Neuron (in vitro differentiated cells): ENCODE data around the gene LASP1NB.

Experiments
- H2AFZ ChIP-seq: one replicate; pipeline ENCODE4 v1.6.1; 2013; ENCODE audit warnings: low read depth, mild to moderate bottlenecking, inconsistent platforms, low read length, moderate library complexity
- H3K27me3 ChIP-seq: one replicate; pipeline ENCODE4 v1.6.1; 2013; ENCODE audit warnings: low read length; ENCODE audit not compliant: insufficient read depth
- H3K36me3 ChIP-seq: one replicate; pipeline ENCODE4 v1.6.1; 2013; ENCODE audit warnings: low read length; ENCODE audit not compliant: insufficient read depth
- H3K4me1 ChIP-seq: one replicate; pipeline ENCODE4 v1.6.1; 2013; ENCODE audit warnings: low read length; ENCODE audit not compliant: insufficient read depth
- H3K4me3 ChIP-seq: 2 replicates; pipeline ENCODE4 v1.5.1; 2013; ENCODE audit warnings: mild to moderate bottlenecking, low read length, moderate library complexity
- H3K9me3 ChIP-seq: one replicate; pipeline ENCODE4 v1.6.1; 2013; ENCODE audit warnings: low read length

Gene LASP1NB

DNA sequence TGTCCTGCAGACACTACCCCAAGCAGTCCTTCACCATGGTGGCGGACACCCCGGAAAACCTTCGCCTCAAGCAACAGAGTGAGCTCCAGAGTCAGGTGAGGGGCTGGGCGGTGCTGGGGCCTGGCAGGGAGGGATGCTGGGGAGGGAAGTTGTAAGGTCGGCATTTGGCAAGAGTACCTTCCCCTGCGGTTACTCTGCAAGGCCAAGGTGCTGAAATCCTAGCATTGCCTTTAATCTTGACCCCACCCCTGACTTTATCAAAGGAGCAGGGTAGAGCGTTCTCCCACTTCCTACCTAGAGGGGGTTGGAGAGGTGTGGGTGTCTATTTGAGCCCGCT is 35.0 kb upstream of the LASP1NB start:
- peaks cover 39% of the 10 kb centered on the region for H3K36me3 ChIP-seq
- H3K27me3 ChIP-seq, result no peaks in the 10 kb centered on the region
- H2AFZ ChIP-seq, result no peak overlapping the region
- H3K4me3 ChIP-seq, result no peak overlapping the region
- H3K9me3 ChIP-seq, result no peaks in the 10 kb centered on the region
- H3K4me1 ChIP-seq, result peaks cover 17% of the 10 kb centered on the region

DNA sequence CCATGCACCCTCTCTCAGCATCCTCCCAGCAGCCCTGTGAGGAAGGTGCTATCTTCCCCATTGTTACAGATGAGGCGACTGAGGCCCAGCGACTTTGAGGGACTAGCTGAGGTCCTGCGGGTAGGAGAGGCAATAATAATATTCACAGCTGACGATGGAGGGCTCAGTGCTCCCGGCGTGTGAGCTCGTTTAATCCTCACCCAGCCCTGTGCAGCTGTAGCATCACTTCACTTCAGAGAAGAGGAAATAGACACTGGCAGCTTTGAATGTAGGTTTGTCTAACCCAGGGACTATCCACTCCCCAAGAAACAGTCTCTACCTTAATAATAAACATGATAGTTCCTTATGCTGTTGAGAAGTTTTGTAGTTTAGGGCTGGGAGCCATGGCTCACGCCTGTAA is 34.0 kb upstream of the LASP1NB start:
- H2AFZ ChIP-seq, result no peak overlapping the region
- peaks cover 16% of the 10 kb centered on the region for H3K4me1 ChIP-seq
- H3K9me3 ChIP-seq, result no peaks in the 10 kb centered on the region
- H3K36me3 ChIP-seq, result peaks cover 39% of the 10 kb centered on the region
- no peaks in the 10 kb centered on the region for H3K27me3 ChIP-seq
- no peak overlapping the region for H3K4me3 ChIP-seq

DNA sequence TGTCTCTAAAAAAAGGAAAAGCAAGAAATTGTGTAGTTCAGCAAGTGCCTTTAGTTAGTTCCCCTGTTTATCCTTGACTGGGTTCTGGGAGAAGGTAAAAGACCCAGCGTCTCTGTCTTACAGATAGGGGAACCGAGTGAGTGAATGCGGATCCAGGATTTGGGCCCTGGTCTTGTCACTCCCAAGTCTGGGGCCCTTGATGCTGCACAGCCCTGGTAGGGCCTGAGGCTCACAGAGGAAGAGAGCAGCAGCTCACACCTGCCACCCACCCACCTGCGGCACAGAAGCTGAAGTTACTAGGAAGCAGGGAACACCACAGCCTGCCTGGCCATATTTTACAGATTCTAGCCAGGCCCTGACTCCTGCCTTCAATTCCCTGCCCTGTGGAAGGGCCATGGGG is 33.3 kb upstream of the LASP1NB start:
- peaks cover 11% of the 10 kb centered on the region for H3K4me1 ChIP-seq
- no peak overlapping the region for H3K4me3 ChIP-seq
- H3K9me3 ChIP-seq, result no peaks in the 10 kb centered on the region
- H2AFZ ChIP-seq, result no peak overlapping the region
- H3K36me3 ChIP-seq, result peaks cover 39% of the 10 kb centered on the region
- H3K27me3 ChIP-seq, result no peaks in the 10 kb centered on the region

DNA sequence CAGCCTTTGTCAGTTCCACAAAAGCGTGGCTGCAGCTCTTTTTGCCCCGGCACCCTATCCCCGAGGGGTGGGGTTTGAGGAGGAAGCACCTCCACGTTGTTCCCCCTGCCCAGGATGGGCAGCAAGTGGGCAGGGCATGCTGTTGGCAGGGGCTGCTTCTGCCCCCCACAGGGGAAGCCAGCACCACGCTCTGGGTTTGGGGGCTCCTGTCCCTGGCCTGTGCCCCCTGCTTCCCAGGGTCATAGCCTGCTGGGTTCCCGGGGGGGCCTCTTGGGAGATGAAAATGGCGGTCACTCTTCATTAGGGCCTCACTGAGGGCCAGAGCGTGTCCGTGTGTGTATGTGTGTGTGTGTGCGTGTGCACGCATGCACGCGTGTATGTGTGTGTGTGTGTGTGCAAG is 32.8 kb upstream of the LASP1NB start:
- Histone ChIP-seq H3K4me3 (no peak overlapping the region), H3K4me1 (peaks cover 11% of the 10 kb centered on the region), H3K27me3 (no peaks in the 10 kb centered on the region), H3K9me3 (no peaks in the 10 kb centered on the region), H2AFZ (no peak overlapping the region), H3K36me3 (peaks cover 35% of the 10 kb centered on the region)

DNA sequence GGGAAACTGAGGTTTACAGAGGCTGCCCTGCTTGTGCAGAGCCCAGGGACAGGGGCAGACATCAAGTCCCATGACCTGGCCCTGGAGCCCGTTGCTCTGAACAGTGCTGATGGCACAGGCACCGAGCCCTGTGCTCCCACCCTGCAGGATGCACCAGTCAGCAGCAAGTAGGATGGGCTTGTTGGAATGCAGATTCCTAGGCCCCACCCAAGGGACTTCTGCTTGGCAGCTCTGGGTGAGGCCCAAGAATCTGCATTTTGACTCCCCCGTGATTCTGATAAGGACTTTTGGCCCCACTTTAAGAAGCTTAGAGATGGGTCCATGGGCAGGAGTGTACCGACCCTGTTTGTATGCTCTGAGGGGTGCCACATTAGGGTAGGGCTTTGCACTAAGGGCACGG is 32.3 kb upstream of the LASP1NB start:
- H3K4me1 ChIP-seq, result peaks cover 11% of the 10 kb centered on the region
- H3K36me3 ChIP-seq, result peaks cover 31% of the 10 kb centered on the region
- H3K4me3 ChIP-seq, result no peak overlapping the region

DNA sequence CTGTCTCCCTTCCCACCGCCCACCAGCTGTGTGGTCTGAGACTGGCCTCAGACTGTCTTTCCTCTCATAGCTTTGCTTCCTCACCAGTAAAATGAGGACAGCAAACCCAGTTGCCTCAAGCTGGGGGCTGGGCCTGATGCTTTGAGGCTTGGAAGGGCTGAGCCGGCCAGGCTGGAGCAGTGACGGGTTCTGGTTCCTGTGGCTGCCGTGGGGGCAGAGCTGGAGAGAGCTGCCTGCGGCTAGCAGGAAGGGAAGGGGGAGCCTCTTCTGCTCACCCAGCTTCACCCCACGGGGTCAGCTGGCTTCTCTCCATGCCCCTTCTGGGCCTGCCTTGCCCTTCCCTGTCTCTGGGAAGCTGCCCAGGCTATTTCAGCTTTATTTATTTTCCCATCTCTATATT is 31.8 kb upstream of the LASP1NB start:
- no peaks in the 10 kb centered on the region for H3K27me3 ChIP-seq
- no peak overlapping the region for H3K4me3 ChIP-seq
- no peaks in the 10 kb centered on the region for H3K9me3 ChIP-seq
- peaks cover 11% of the 10 kb centered on the region for H3K4me1 ChIP-seq
- H2AFZ ChIP-seq, result no peak overlapping the region
- H3K36me3 ChIP-seq, result peaks cover 35% of the 10 kb centered on the region

More for the DNA sequence above, 32.3 kb upstream of the LASP1NB start:
- Histone ChIP-seq H3K9me3 (no peaks in the 10 kb centered on the region), H3K27me3 (no peaks in the 10 kb centered on the region), H2AFZ (no peak overlapping the region)

DNA sequence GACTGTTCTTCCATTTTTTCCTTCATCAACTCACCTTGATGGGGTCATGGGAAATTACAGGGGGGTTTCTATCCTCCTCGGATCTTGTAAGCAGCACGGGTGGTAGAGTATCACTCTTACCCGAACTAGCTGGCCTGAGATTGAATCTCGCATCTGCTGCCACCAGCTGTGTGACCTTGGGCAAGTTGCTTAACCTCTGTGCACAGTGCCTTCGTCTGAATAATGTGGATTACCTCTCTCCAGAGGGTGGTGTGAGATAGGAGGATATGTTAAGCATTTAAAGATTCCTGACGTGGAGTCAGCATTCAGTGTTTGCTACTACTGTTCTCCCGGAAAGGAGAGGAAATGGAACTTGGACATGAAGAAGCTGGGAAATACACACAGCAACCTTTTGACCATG is 31.1 kb upstream of the LASP1NB start:
- H3K36me3 ChIP-seq, result peaks cover 42% of the 10 kb centered on the region
- H2AFZ ChIP-seq, result no peak overlapping the region
- H3K4me1 ChIP-seq, result peaks cover 11% of the 10 kb centered on the region
- H3K4me3 ChIP-seq, result no peak overlapping the region
- H3K27me3 ChIP-seq, result no peaks in the 10 kb centered on the region
- H3K9me3 ChIP-seq, result no peaks in the 10 kb centered on the region

DNA sequence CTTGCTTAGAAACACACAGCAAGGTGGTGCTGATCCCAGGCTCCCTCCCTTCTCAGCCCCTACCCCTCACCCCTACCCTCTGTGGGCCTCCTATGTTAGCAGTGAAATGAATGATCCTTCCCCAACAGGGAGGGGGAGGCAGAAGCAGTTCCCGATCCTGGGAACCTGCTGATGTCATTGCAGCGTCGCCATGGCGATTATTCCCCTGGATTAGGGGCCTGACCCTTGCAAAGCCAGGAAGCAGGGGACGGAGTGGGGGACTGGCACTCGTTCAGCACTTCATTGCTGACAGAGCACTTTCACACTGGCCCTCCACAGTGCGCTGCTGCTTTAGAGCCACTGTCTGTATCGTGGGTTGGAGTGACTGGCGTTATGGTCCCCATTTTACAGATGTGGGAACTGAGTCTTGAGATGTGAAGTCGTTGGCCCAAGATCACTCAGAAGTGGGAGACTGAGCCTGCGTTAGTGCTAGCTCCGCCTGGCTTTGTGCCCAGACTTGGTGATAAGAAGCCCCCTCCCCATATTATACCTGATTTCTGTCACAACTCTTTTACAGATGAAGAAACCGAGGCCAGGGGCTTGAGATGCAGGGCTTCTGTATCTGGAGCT is 29.0 kb upstream of the LASP1NB start:
- Histone ChIP-seq H3K9me3 (no peaks in the 10 kb centered on the region), H3K27me3 (no peaks in the 10 kb centered on the region), H3K4me1 (peaks cover 11% of the 10 kb centered on the region), H3K36me3 (peaks cover 31% of the 10 kb centered on the region), H2AFZ (no peak overlapping the region), H3K4me3 (no peak overlapping the region)

DNA sequence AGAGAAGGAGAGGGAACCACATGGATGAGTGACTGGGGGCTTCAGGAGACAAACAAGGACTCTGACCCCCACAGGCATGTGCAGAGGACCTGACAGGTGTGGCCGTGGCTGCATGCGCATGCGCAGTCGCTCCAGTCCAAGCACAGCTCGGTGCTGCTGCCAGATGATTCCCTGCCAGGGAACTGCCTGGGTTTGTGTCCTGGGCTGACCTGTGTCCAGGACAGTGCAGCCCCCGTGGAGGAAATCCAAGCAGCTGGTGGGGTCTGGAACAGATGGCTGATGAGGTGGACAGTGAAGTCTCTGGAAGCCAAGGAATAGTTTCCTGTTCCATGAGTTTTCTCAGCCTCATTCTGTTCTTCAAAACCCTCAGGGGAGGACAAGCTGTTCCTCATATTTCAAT is 28.2 kb upstream of the LASP1NB start:
- H3K9me3 ChIP-seq, result no peaks in the 10 kb centered on the region
- H2AFZ ChIP-seq, result no peak overlapping the region
- H3K27me3 ChIP-seq, result no peaks in the 10 kb centered on the region
- peaks cover 11% of the 10 kb centered on the region for H3K4me1 ChIP-seq
- H3K36me3 ChIP-seq, result peaks cover 27% of the 10 kb centered on the region
- no peak overlapping the region for H3K4me3 ChIP-seq

DNA sequence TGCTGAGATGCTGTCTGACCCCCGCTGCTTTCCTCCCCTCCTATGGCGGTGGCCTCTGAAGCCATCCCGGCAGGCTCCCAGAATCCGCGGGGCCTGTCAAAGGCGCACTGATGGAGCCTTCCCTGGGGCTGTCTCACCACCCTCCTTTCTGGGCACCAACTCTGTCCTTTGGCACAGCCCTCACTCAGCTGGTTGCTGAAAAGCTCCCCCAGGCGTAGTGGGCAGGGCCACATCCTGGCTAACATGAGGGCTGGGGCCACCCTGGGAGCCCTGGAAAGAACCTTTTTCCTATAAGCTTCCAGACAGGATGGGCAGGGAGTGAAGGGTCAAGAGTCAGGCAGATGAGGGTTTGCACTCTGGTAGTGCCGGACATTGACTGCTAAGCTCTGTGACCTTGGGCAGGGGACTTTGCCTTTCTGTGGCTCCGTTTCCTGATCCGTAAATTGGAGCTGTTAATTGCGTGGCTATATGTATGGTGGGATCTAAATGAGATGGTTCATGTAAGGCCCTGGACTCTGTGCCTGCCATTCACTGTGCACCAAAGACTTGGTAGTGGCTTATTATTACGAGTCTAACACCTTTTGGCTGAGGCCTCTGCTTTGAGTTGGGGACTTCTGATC is 27.6 kb upstream of the LASP1NB start:
- no peaks in the 10 kb centered on the region for H3K9me3 ChIP-seq
- H3K4me1 ChIP-seq, result peaks cover 11% of the 10 kb centered on the region
- no peak overlapping the region for H2AFZ ChIP-seq
- no peaks in the 10 kb centered on the region for H3K27me3 ChIP-seq
- peaks cover 21% of the 10 kb centered on the region for H3K36me3 ChIP-seq
- H3K4me3 ChIP-seq, result no peak overlapping the region

DNA sequence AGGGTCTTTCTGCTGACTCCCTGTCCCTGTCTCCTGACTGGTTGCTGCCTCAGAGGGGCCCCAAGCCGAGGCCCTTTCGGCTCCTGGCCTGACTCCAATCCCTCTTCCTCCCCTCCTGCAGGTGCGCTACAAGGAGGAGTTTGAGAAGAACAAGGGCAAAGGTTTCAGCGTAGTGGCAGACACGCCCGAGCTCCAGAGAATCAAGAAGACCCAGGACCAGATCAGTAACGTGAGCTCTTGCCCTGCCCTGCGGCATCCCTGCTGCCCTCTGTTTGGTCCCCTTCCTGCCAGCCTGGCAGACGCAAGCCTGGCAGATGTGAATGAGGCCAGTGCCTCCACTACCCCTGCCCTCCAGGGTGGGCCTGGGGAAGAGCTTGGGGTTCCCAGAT is 27.1 kb upstream of the LASP1NB start:
- no peak overlapping the region for H2AFZ ChIP-seq
- no peaks in the 10 kb centered on the region for H3K27me3 ChIP-seq
- H3K4me3 ChIP-seq, result no peak overlapping the region
- no peaks in the 10 kb centered on the region for H3K9me3 ChIP-seq
- H3K36me3 ChIP-seq, result peaks cover 20% of the 10 kb centered on the region
- H3K4me1 ChIP-seq, result peaks cover 11% of the 10 kb centered on the region

DNA sequence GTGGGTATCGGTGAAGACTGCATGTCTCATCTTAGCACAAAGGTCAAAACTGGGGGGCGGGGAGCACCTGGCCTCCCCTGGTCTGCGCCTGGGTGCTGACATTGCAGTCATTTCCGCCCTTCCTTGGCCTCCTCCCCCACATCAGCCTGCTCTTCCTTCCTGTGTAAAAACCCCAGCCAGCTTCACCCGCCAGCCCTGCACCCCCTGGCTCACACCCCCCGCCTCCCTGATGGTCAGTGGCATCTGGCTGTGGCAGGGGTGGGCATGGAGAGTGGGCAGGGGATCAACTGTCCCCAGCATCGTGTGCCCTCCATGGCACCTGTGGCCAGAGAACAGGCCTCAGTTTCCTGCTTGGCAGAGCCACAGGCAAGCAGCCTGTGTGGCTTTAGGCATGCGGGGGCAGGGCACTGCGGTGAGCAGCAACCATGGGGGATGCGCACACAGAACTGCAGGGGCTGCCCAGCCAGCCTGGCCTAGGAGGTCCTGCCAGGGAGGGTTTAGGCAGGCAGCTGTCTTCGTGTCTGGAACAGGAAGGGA is 26.5 kb upstream of the LASP1NB start:
- Histone ChIP-seq H3K4me3 (no peak overlapping the region), H2AFZ (no peak overlapping the region), H3K36me3 (peaks cover 25% of the 10 kb centered on the region), H3K27me3 (no peaks in the 10 kb centered on the region), H3K9me3 (no peaks in the 10 kb centered on the region), H3K4me1 (peaks cover 11% of the 10 kb centered on the region)

DNA sequence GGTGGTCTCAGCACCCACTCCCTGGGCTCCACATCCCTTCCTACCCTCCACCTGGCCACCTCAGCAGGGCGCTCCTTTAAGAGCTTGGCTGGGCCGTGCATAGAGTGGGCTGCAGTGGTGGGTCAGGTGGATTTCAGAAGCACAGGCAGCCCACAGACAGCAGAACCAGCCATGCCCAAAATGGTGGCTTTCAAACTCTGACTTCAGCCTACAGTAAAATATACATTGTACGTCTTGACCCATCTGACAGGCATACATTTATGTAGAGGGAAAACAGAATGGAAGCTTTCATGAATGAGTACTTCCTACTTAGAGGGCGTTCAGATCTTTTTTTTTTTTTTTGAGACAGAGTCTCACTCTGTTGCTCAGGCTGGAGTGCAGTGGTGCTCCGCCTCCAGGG is 26.0 kb upstream of the LASP1NB start:
- H2AFZ ChIP-seq, result no peak overlapping the region
- H3K4me1 ChIP-seq, result peaks cover 11% of the 10 kb centered on the region
- peaks cover 22% of the 10 kb centered on the region for H3K36me3 ChIP-seq
- no peak overlapping the region for H3K4me3 ChIP-seq
- H3K9me3 ChIP-seq, result no peaks in the 10 kb centered on the region
- no peaks in the 10 kb centered on the region for H3K27me3 ChIP-seq
